Fibroblast of skin of left biceps (primary cell): ENCODE measurements around the gene FASLG.
"Not testable (repeated sequence)": the region's sequence is repeated elsewhere in the genome, so short reads cannot be mapped to it uniquely, and the experiment has no call there.

Experiments
- DNase-seq, 2 experiments: peaks; one replicate each; pipeline ENCODE4 v3.0.0-alpha.2; 2013; ENCODE audit warnings: low read depth in 2 of 2

Gene FASLG, protein sequence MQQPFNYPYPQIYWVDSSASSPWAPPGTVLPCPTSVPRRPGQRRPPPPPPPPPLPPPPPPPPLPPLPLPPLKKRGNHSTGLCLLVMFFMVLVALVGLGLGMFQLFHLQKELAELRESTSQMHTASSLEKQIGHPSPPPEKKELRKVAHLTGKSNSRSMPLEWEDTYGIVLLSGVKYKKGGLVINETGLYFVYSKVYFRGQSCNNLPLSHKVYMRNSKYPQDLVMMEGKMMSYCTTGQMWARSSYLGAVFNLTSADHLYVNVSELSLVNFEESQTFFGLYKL

DNA sequence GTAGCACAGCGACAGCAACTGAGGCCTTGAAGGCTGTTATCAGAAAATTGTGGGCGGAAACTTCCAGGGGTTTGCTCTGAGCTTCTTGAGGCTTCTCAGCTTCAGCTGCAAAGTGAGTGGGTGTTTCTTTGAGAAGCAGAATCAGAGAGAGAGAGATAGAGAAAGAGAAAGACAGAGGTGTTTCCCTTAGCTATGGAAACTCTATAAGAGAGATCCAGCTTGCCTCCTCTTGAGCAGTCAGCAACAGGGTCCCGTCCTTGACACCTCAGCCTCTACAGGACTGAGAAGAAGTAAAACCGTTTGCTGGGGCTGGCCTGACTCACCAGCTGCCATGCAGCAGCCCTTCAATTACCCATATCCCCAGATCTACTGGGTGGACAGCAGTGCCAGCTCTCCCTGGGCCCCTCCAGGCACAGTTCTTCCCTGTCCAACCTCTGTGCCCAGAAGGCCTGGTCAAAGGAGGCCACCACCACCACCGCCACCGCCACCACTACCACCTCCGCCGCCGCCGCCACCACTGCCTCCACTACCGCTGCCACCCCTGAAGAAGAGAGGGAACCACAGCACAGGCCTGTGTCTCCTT lies at the start of gene FASLG:
FASLG (plus strand) TSS at position 233 of the 583 bp plus-strand sequence; CDS start at position 332, 99 bp downstream.
- DNase-seq, result no peak

DNA sequence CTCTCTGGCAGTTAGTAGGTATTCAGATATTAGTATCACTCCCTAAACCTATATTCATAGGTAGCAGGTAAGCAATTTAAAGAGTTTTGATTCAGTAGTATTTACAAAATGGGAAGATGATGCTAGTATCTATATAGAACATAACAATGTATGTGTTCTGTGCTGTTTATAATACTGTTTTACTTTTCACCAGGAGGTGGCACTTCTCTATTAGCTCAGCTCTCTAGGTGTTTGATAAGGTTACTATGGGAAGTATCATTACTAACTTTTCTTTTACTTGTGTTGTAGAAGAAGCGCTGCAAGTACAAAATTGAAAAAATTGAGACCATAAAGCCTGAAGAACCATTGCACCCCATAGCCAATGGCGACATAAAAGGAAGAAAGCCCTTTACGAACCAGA lies 49.4 kb upstream of the FASLG start:
- DNase-seq, result no peak

DNA sequence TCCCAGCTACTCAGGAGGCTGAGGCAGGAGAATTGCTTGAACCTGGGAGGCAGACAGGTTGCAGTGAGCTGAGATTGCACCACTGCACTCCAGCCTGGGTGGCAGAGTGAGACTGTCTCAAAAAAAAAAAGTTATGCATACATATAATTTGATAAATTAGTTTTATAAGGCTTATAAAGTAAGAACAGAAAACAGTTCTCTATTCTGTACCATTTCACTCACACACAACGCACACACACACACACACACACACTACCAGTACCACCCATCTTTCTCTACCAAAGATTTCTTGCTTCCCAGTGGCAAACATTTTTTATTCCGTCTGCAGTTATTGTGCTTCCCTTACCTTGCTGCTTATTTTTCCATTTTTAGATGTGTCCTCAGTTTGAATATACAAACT lies 46.4 kb upstream of the FASLG start:
- DNase-seq, result no peak

DNA sequence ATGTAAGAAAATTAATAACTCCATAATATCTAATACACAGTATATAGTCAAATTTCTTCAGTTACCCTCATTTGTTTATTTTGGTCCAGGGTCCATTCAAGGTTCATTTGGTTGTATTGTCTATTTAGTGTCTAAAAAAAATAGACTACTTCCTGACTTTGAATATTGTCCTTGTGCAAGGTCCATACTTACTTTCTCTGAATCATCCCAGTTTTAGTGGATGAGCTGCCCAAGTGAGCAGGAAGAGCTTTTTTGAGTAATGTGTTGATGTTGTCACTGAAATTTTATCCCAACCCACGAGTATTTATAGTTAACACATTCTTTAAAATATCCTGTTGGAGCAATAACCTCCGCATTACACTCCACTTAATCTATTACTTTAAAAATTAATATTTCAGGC lies 45.6 kb upstream of the FASLG start:
- DNase-seq, result no peak

- DNase-seq, result no peak
These were observed 42.7 kb upstream of the FASLG start for GRCh38 chr1:172616195-172616594.

DNA sequence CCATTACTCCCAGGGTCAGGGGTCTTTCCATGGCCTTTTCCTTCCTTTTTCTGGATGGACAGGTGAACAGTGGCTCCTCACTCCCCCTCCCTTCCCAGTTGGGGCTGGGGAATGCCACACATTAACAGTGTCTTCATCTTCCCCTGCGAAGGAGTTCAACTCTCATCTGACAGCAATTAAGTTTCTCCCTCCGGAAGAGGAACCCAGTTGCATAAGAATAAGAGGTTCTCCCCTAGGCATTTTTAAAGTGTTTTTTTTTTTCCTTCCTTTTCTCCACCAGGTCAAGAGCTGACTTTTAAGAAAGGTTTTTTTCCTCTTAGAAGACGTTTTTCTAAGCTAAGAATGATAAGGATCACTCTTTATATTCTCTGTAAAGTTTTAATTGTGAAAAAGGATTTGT lies 42.3 kb upstream of the FASLG start:
- no peak for DNase-seq

DNA sequence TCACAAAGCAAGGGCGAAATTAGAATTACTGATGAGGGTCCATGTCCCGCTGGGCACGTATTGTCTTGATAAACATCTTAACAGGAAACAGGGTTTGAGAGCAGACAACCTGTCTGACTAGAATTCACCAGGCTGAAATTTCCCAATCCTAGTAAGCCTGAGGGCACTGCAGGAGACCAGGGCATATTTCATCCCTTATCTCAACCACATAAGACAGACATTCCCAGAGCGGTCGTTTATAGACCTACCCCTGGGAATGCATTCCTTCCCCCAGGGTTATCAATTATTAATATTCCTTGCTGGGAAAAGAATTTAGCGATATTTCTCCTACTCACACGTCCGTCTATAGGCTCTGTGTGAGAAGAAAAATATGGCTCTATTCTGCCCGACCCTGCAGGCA lies 38.3 kb upstream of the FASLG start:
- DNase-seq, result not testable (repeated sequence)

- no peak for DNase-seq
These were observed 36.4 kb upstream of the FASLG start for GRCh38 chr1:172622541-172622940.

- DNase-seq, result no peak
These were observed 35.2 kb upstream of the FASLG start for GRCh38 chr1:172623748-172624147.

DNA sequence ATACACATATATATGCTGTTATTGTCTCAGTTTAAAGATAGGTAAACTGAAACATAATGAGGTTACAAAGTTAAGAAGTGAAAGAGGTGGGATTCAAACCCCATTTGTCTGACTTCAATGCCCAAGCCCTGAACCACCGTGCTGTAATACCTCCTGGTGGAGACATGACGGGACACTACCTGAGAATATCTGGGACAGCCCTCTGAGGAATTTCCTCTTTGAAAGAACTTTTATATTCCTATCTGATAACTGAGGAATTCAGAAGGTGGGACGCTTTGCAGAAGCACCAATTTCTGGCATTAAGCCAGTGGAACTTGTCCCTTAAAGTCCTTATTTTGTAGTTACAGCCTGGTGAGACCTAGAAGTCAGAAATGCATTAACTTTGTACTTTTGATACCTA lies 32.1 kb upstream of the FASLG start:
- DNase-seq, result no peak

GRCh38 chr1:172627702-172628101 lies 31.2 kb upstream of the FASLG start:
- no peak for DNase-seq

DNA sequence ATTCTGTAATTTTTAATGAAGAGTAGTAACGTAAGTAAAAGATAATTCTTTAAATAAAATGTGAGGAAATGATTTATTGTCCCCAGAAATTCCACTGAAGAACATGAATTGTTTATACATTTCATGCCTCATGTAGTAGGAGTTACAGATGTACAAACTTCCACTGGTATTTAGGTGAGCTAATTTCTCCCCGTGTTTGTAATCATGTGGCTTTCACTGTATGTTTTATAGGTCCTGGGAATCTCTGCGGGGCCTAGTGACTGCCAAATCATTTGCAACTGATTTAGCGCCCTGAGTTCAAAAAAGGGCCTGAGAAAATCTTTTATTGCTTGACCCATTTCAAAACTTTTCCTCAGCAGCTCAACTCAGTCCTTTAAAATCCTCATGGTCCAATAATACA lies 30.5 kb upstream of the FASLG start:
- DNase-seq, result peak; percentile 29 to 35

DNA sequence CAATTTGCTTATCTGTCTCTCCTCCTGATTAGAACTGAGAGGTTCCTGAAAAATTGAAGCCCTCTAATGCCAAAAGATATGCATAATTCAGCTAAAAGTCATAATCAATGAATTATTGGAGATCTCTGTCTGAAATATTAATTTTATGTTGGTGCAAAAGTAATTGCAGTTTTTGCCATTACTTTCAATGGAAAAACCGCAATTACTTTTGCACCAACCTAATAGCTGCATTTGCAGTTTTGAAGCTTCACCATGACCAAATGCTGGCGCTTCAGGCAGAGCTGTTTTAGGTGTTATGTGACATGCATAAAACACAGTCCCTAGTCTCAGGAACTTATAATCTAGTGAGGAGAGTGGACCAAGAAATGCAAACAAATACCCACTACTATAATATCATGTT lies 29.7 kb upstream of the FASLG start:
- DNase-seq, result no peak

DNA sequence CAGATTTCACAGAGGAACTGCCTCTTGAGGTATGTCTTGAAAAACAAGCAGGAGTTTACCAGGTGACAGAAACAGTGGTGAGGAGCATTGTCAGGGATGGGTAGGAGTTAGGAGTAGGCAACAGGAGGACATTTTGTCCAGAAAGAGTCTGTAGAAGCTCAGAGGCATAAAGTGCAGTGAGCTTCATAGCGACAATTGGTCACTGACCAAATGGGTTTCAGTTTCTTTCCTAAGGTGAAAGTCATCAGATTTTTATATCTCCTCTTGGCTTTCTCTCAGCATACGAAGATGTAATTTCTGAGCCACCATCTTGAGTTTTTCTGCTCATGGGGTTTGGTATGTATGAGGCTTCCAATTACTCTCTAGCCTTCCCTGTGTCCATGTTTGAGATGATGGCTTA lies 29.3 kb upstream of the FASLG start:
- no peak for DNase-seq

- DNase-seq, result no peak
These were observed 28.7 kb upstream of the FASLG start for GRCh38 chr1:172630056-172630818.

GRCh38 chr1:172630868-172631267 lies 28.0 kb upstream of the FASLG start:
- DNase-seq, result no peak

DNA sequence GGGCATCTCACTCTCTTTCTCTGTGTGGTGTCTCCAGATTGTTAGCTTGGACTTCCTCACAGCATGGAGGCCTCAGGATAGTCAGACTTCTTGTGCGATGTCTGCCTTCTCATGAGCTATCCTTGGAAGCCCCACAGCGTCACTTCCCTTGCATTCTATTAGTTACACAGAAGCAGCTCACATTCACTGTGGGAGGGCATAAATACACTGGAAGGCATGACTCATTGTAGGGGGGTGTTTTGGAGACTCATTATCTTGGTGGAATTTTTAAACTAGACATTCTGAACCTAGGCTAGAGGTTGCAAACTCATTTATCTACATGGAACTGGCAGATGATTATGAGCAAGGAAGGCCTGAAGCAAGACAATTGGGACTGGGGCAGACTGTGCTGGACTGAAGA lies 21.4 kb upstream of the FASLG start:
- peak; percentile 30 to 49 for DNase-seq

DNA sequence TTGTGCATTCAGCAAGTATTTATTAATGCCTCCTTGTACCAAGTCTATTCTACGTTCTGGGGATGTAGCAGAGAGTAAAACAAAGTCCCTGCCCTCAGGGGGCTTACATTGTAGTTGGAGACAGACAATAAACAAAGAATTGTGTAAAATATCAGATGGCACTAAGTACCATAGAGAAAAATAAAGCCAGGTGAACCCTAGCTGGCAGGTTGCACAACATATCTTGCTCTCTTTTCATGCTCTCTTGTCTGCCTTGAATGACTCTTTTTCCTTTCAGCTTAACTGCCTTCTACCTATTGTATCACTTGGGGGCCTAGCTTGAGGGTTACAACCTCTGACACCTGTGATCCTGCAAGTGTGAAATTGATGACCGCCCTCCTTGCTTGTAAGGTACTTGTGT lies 20.7 kb upstream of the FASLG start:
- DNase-seq, result no peak

DNA sequence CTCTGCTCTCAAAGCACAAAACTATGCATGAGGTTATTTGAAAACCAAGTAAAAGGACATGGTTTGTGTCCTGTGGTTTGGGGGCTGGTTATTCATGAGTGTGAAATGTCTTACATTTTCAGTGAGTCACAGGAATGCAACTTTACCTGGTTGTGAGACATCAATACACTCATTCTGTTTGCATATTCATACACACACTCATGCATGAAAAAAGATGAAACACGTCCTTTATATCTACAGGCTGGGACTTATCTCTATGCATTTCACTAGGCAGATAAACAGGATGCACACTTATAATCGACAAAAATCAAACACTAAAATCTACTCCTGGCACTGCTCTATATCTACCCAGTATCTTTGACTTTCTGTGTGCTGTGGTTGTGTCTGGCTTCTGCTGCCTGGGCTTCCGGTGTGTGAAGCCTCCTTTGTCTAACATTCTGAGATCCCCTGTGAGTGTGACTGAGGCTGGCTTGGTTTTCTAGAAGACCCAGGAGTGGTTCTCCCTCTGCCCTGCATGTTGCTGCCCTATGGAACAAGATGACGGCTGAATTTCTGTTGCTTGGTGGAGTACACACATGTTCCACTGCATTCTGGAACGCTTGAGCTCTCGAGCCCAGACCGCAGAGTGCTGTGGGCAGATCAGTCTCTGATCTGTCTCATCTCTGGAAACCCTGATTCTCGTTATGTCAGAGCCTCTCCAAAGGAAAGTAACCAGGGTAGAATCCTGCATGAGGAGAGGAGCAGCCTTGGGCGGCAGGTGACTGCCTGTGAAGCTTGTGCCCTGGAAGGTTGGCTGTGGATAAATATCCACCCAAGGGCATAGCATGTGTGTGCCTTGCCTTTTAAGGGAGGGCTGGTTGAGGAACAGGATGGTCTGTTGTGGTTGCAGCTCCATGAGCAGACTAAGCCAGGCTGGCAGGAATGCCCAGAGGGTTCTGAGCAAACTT lies 19.7 kb upstream of the FASLG start:
- peak; percentile 78 to 84 for DNase-seq

GRCh38 chr1:172640111-172640510 lies 18.8 kb upstream of the FASLG start:
- no peak for DNase-seq

- DNase-seq, result no peak
These were observed 17.4 kb upstream of the FASLG start for GRCh38 chr1:172641492-172641891.

DNA sequence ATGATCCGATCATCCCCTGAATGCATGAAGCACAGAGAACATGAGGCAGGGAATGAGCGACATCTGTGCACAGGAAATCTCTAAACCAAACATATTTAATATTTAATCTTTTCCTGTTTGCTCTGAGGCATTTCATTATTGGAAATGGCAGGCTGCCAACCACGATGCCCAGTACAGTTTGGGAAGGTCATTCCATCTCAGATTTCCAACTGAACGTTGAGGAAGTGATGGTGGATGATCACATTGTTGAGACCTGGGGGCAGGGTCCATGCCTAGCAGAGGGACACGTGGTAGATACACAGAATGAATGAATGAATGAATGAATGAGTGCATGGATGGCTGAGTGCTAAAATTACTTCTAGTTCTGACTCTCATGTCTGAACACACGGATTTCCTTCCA lies 15.9 kb upstream of the FASLG start:
- no peak for DNase-seq
